IPS-NIHi7 (cell line): ENCODE data around the gene ADRB1.

Experiments used
- DNase-seq: peaks from one replicate; pipeline ENCODE4 v3.0.0; 2012; ENCODE audit warnings: mixed read lengths; ENCODE audit errors: extremely low spot score

ADRB1 gene

GRCh38 chr10:114057855-114058254 lies 14.2 kb downstream of the ADRB1 start:
- DNase-seq, result no peak

- DNase-seq, result no peak
These were observed 14.6 kb downstream of the ADRB1 start for GRCh38 chr10:114058297-114058696.

DNA sequence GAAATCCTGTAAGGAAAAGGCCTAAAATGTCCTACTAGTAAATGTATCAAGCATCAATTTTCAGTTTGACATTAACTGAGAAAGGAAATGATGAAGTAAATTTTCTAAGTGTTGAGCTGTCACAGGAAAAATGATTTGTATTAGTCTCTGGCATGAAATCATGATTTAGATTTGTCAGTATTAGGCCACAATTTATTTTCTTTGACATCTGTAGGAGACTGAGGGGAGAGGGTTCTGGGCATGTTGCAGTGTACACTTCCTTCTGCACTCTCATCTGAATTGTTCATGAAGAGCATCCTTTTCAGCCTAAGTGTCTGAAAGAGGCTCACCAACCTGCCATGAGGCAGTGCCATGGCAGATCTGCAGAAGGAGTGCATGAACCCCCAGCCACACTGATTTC lies 15.9 kb downstream of the ADRB1 start:
- DNase-seq, result no peak

- DNase-seq, result no peak
These were observed 16.8 kb downstream of the ADRB1 start for GRCh38 chr10:114060456-114060855.

DNA sequence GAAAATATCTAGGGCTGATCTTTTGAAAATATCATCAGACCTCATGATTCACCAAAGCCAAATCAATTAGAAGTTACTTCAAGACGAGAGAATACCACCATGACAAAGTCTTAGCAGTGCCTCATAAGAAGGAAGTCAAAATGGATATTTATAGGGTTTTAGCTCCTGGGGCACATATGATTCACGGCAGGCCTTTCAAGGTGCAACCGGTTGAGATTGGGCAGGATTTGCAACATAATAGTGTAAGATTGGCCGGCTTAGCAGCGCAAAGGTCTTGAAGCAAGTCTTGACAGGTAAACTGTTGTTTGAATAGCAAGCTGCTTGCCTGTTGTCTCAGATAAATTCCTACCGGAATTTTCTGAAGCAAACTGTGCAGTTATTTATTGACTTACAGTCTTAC lies 17.5 kb downstream of the ADRB1 start:
- no peak for DNase-seq

DNA sequence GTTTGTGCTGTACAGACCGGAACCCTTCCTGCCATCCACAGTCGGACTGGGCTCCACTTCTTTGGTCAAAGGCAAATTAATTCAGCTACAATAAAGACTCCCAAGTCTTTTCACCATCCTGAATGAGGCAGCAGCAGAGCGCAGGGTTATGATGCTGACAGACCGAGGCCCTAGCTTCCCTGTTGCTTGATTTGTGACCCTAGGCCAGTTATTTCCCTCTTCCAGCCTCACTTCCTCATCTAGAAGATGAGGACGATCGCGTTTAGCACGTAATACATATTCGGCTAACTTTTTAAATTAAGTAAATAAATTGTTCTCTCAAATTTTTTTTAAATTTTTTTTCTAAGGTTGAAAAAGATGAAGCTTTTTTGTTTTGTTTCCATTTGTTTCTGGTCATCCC lies 18.1 kb downstream of the ADRB1 start:
- DNase-seq, result no peak

DNA sequence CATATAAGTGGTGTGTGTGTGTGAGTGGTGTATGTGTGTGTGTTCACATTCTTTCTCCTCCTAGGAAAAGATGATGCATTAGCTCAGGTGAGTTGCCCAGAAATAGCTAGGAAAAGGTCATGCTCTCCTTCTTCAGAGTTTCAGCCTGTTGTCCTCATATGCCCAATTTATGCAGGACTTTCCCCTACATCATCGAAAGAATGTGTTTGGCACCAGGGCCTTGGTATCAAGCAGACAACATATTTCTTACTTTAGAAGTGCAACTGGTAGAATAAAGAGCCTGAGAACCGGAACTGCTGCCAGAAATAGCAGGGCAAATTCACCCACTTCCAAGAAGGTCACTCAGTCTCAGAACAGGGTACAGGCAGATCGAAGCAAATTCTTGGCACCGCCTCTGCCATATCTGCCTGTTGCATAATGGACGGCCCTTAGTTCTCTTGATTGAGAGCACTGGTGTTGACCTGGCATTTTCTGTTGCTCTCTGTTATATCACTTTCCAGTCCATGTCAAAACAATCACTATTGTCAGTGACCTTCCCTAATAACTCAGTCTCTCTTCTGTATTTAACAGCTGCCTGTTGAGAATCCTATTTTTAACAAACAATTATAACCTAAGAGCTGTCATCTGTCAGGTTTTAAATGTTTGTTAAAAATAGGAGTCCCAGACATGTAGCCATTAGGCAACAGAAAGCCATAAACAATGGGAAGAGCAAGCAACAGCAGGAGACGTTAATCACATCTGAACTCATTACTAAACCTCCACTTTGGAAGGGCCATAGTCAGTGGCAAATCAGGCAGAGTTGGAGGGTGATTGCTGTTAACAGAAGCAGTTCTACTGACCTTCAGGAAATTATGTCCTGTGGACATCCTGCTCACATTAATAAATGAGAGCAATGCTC lies 20.7 kb downstream of the ADRB1 start:
- DNase-seq, result no peak

DNA sequence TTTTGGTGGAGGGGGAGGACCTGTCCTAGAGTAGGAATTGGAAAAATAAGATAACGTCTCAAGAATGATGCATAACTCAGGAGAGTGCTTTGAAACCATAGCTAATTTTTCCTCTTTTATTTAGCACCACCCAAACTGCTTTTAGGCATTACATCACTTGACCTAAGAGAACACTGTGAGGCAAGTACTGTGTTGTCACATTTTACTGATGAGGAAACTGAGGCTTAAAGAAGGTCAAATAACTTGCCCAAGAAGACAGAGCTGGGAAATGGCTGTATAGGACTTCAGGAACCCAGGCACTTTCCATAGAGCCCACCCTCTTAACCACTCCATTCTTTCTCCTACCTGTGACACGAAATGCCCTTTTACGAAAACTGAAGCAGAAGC lies 21.4 kb downstream of the ADRB1 start:
- no peak for DNase-seq

DNA sequence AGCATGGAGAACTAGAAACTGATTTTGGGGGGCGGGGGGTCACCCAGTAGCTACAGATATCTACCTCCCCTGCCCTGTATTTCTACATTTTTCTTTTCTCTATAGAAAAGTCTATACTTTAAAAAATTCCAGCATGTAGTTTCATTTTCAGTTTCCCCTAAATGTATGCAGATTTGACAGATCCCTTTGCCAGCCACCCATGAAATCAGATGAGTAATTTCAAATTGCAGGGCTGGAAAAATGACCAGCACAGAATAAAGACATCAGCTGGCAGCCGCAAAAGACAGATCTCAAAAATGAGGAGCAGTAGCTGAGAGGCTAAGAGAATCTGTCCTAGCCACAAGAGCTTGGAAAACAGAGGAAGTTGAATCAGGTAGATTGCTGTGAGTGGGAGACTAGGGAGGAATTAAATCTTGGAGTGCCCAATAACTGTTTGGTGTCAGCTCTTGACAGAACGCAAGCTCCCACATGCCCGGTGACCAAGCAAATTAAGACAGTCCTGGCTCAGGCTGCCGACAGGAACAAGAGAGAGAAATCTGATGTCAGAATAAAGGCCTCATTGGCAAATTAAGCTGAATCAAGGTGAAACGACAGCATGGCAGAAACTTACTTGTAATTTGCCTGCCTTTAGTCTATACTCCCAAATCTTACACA lies 24.5 kb downstream of the ADRB1 start:
- no peak for DNase-seq

- no peak for DNase-seq
These were observed 27.0 kb downstream of the ADRB1 start for GRCh38 chr10:114070710-114071109.

- DNase-seq, result no peak
These were observed 27.5 kb downstream of the ADRB1 start for GRCh38 chr10:114071178-114071577.

GRCh38 chr10:114073395-114074186 lies 29.9 kb downstream of the ADRB1 start:
- DNase-seq, result no peak

DNA sequence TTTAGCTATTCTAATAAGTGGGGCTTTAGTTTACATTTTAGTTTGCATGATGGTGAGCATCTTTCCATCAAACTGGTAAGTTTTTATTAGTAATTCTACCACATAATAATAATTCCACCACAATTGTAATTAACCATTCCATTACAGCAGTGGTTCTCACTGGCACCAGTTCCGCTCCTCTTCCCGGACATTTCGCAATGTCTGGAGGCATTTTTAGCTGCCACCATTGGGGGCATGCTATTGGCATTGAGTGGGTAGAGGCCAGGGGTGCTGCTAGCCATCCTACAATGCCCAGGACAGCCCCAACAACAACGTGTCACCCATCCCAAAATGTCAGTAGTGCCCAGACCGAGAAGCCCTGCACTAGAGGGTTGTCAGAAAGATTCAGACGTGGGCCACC lies 31.4 kb downstream of the ADRB1 start:
- DNase-seq, result no peak

DNA sequence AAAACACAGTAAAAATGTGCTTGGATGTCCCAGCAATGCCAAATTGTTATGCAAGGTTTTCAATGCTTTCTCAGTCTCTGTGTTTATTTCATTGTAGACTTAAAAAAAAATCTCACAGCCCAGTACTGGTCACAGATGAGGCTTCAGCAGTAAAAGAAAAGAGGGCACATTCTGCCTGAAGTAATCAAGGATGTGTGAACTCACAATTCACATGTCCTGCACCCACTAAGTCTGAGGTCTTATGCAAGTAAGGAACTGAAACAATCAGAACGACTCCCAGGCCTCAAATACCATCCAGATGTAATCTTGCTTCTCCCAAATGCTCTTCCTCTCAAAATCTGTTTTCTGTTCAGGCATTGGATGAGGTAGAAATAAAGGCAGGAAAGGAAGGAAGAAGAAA lies 33.7 kb downstream of the ADRB1 start:
- no peak for DNase-seq

DNA sequence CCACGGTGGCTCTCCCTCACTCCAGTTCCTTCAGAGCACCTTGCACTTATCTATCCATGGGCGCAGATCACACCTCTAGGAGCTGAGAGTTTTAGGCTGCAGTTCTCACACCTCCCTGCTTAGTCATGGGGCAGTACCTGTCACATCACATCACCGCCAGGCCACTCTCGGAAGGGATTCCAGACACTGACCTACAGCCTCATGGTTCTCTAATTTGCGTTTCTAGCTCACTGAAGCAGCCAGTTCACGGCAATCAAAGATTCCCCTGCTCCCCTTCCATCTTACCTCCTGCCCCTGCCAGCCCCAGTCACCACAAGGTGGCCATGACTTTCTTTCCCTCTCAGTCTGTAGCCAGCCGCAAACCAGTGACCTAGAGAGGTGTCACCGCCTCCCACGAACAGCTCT lies 34.2 kb downstream of the ADRB1 start:
- peak; percentile 26 for DNase-seq

DNA sequence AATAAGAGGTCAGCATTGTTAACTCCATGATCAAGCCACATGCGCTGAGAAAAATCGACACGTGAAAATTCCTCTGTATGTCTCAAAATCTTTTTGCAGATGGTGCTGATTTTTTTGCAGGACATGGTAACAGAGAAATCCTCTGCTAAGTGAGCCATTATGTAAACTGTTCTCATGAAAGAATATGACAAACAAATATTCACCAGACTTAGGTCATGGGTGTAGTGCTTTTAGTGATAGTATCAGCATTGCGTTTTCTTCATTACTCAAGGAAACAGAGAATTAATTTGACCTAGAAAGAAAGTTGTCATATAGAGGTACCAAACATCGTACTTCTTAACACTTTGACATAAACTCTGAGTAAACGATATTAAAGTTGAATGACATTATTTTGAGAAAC lies 34.7 kb downstream of the ADRB1 start:
- no peak for DNase-seq

DNA sequence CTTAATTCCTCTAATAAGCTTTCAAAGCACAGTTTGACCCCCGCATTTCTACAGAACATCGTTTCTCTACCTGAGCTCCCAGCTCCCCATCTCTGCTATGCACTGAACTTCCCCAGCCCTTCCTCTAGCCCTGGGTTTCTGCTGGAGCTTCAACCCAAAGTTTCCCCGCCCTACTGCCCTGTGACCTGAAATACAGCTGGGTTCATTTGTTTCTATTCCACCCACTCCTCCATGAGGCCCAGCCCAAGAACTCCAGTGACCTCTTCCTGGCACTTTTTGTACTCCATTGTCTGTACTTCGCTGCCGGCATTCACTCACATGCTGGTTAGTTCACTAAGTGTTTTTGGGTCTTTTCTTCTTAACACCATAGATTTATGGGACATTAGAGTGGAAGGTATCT lies 35.8 kb downstream of the ADRB1 start:
- DNase-seq, result no peak

GRCh38 chr10:114081911-114082583 lies 38.4 kb downstream of the ADRB1 start:
- no peak for DNase-seq

DNA sequence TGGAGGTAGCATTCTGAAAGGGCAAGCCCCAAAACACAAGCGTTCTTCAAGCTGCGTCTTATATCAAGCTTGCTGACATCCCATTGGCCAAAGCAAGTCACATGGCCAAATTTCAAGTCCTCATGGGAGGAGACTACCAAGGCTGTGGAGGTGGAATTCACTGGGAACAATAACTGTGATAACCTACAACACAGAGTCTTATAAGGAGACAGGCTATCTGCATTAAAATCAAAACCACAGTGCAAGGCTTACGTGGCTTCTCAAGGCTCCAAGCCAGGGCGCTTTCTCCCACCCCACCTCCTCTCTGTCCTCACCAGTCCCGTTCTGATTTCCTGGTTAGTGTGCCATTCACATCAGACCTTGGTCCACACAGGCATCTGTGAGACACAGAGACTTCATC lies 39.4 kb downstream of the ADRB1 start:
- no peak for DNase-seq

DNA sequence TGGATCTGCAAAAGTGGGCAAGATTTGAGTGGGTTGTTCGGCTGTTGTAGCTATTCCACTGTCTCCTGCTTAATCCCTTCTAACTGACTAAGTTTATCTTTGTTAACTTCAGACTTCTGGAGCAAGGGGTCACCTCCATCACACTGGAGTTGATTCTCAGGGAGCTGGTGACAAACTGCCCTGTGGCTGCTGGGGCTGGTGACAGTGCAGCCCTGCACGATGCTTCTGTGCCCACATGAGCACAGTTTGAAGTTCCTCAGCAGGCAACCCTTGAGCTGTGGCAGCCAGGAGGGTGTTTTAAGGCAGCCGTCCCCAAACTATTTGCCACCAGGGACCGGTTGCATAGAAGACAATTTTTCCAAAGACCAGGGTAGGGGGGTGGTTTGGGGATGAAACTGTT lies 40.5 kb downstream of the ADRB1 start:
- DNase-seq, result no peak

DNA sequence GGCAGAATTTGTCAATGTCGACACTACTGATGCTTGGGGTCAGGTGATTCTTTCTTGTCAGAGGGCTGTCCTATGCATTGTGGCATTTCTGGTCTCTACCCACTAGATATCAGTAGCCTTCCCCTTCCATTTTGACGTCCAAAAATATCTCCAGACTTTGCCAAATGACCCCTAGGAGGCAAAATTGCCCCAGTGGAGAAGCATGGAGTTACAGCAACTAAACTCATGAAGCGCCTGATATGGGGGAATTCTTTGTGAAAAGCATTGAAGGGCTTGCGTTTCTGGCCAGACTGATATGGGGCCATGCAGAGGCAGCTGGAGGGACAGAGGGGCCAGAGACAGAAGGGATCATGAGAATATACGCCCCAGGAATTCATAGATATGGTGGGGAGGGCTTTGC lies 43.6 kb downstream of the ADRB1 start:
- no peak for DNase-seq

DNA sequence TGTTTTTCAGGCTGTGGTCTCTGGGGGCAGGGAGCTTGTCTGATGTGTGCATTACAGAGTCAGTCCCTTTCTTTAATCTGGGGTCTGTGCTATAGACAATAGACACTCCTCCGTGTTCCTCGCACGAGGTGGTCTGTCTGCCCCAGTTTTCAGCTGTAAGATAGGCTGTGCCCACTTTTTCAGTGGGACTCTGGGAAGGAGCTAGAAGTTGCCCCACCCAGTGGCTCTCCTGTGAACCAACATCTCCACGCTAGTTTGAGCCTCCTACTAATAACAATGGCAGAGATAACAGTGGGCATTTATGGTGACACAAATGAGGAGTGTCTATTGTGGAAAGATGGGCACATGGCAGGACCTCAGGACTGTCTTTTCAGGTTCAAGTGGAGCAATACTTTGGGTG lies 44.0 kb downstream of the ADRB1 start:
- no peak for DNase-seq
